Mononuclear cell (primary cell): ENCODE results near the gene FBXO9. TPM values are rescaled to one million over a fixed set of nuclear protein-coding genes. Genes with fewer than 3 reads are reported as not detected.

Source experiments
- total RNA-seq: library from RNA; depleted of rRNA; stranded (reverse); fragments of >200 nt; gene quantifications from one replicate; pipeline ENCODE4 v1.2.3, GENCODE V29; 2012

The FBXO9 gene
- total RNA-seq, 1 donor = 37.9 TPM

Other genes with a start within 250 kb of the FBXO9 start
- gene GSTA5, start 224.6 kb upstream of the FBXO9 start, total RNA-seq = not detected
- gene GSTA3, start 155.7 kb upstream of the FBXO9 start, total RNA-seq = not detected
- gene GSTA4, start 70.1 kb upstream of the FBXO9 start, total RNA-seq = 0.63 TPM
- gene CILK1, start 3.6 kb upstream of the FBXO9 start, total RNA-seq = 5.0 TPM
- gene GCM1, start 83.4 kb downstream of the FBXO9 start, total RNA-seq = 0.21 TPM